Stimulated activated CD4-positive, alpha-beta T cell treated with anti-CD3 and anti-CD28 coated beads, Interleukin-1b, Interleukin-23, amount 100 ng/mL, for 4 hours (primary cell): ENCODE data around the gene KARS1.
A peak's percentile ranks its signal among the peaks of the same experiment; 100 is the strongest.
"Not testable (repeated sequence)": the region's sequence is repeated elsewhere in the genome, so short reads cannot be mapped to it uniquely, and the experiment has no call there.

ENCODE experiments used
- DNase-seq, 2 donors: peaks; one replicate each; pipeline ENCODE4 v3.0.0-alpha.2; 2020; ENCODE audit warnings: low read depth in 2 of 2

Gene KARS1

GRCh38 chr16:75624921-75625334, 22.5 kb downstream of the KARS1 start:
- no peak for DNase-seq

GRCh38 chr16:75622761-75623605, 24.5 kb downstream of the KARS1 start, which contains the start of gene ADAT1:
Gene ADAT1 (minus strand): TSS chr16:75623281. CDS start chr16:75620799, 2,482 bp downstream.
- peak; percentile 94 for DNase-seq

- no peak for DNase-seq
These were observed 26.3 kb downstream of the KARS1 start for GRCh38 chr16:75621170-75621477.

- no peak for DNase-seq
These were observed 26.9 kb downstream of the KARS1 start for GRCh38 chr16:75620326-75621169.

DNA sequence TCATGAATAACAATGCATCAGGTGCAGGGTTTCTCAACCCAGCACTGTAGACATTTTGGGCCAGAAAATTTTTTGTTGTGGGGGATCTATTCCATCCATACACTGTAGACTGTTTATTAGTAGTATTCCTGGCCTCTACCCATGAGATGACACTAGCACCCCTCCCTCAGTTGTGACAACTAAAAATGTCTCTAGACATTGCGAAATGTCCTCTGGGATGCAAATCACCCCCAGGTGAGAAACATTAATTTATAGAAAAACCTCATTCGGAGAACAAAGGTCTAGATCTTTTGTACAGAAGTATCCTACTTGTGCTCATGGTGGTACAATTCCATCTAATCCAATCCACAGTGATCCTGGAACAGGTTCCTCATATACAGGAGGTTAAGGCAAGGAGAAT, 28.7 kb downstream of the KARS1 start:
- DNase-seq, result no peak

- DNase-seq, result no peak
These were observed 30.3 kb downstream of the KARS1 start for GRCh38 chr16:75617121-75617520.

DNA sequence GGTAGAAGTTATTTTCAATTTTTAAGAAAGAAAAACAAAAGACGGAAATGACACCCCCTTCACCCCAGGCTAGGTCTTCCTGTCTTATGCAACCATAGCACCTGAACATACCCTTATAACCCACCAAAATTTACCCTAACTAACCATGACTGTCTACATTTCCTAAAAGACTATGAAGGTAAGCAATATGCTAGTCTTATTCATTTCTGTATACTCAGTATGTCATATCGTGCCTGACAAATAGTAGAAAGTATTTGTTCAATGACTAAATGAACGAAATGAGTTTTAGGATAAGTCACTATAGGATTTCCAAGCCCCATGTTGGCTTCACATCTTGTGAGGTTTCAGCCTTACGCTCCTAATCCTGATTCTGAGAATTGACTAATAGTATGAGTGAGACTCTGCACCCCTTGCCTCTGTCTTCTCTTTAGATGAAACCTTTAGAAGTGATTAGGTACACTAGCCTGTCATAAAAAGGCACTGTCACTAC, 30.9 kb downstream of the KARS1 start:
- DNase-seq, result no peak

GRCh38 chr16:75615619-75616018, 31.8 kb downstream of the KARS1 start:
- DNase-seq, result no peak

DNA sequence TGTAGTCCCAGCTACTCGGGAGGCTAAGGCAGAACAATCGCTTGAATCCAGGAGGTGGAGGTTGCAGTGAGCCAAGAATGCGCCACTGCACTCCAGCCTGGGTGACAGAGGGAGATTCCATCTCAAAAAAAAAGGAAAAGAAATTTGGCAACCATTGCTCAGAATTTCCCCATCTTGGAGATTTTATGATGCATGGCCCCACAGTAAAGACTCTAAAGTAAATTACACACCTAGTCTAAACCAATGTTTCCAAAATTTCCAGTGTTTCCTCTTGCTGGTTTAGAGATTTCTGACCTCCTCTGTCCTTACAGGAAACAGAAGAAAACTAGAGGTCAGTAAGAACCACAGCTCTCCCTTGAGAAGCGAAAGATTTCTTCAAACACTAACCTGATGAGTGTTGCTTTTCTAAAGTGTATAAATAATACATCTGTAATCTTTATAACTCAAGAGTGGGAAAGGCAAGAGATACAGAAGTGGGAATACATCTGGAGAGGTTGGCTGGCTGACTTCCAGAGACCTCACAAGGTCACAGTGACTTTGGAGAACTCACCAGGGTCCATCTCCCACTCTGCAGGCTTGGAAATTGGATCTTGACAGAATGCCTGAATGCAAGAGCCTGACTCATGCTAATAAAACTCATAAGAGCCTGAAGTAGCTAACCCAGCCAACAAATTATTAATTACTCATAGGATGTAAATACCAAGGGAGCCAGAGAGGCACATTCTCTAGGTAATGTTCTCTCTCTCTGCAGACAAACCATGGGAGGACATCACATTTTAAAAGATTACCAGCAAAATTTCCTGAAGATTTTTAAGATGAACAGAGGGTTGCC, 33.2 kb downstream of the KARS1 start:
- DNase-seq, result no peak

DNA sequence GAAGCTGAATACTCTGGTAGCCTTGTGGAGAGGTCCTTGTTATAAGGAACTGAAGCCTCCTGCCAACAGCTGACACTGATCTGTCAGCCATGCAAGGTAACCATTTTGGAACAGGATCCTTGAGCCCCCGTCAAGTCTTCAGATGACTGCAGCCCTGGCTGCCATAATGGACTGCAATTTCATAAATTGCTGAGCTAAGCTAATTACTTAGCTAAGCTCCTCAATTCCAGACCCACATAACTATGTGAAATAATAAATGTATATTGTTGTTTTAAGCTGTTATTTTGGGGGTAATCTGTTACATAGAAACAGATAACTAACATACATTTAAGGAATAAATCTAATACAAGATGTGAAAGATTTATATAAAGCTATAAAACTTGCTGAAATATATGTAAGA, 41.0 kb downstream of the KARS1 start:
- DNase-seq, result no peak

- DNase-seq, result no peak
These were observed 44.2 kb downstream of the KARS1 start for GRCh38 chr16:75603241-75603640.

DNA sequence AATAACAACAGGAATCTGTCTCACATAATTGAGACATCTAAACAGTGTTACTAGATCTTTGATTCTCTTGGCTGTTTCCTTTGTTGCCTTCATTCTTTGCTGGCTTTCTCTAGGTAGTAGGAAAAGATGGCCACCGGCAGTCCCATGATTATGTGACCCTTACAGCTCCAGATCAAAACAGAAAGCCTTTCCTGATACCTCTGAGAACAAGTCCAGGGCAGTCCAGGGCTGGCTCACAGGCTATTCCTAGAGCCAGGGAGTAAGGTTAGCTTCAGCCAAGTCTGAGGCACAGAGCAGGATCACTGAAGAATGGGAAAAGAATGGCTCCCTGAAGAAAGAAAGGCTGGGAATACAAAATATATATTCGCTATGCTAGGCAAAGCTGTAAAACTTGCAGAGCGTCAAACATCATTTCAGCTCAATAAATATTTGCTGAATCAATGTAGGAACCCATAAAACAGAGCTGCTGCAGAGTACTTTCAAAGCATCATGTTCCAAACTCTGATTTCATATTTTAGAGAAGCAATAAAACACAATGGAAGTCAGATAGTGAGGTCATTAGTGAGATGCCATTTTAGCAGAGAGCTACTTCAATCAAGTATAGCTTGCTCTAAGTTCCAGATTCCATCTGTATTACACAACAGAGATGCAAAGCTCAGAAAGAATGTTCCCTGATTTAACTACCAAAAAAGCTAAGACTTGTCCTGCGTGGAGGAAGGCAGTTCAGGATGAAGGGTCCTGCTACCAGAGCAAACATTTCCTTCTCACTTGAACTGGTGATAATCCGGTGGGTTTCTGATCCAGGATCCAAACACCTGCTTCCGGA, 47.8 kb downstream of the KARS1 start:
- DNase-seq, result no peak

DNA sequence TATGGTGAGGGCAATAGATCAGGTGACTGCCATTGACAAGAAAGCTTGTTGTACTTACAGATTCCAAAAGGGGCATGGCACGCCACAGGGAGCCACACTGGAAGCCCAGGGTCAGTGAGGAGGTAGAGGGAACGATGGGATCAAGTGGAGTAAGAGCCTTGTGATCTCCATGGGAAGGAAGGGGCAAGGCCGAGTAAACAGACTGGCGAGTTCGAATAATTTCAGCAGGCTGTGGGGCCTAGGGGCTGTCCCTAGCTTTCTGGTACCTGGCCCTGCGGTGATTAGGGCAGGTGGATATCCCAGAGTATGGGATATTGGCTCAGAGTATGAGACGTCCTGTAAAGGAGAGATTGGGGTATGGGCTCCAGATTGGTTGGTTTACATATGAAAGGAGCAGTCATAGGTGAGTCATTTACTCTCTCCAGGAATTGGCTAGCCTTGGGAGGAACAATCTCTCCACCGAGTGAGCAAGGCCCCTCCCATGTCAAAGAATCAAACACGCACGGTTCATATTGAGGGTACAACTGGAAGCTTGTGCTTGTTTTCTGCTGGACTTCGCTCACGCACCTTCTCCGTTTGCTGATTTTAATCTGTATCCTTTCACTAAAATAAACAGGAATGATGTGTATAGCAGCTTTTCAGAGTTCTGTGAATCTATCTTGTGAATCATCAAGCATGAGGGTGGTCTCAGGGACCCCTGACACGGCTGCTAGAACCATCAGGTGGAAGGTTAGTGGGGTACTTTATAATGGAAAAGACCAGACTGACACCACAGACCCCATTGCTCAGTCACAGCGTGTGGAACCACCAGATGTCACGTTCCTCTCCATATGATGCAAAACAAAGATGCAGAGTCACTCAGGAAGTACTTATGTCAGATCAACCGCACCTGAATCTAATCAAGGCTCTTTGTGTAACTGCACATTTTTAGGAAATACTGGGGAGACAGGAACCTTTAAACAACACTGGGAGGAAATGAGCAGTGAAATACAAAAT, 53.3 kb downstream of the KARS1 start:
- DNase-seq, result no peak

DNA sequence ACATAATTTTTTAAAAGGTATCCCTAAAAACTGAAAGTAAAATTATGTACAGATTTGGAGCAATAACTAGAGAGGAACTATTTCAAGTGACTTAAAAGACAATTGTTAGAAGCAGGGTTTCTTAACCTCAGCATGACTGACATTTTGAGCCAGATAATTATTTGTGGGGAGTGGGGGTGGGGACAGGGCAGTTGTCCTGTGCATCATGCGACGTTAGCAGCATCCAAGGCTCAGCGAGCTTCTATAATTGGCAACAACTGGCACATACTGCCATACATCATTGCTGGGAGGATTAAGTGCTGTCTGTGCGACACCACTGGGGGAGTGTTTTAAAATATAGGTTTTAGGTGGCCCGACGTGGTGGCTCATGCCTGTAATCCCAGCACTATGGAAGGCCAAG, 54.2 kb downstream of the KARS1 start:
- DNase-seq, result no peak

GRCh38 chr16:75591927-75592326, 55.5 kb downstream of the KARS1 start:
- DNase-seq, result not testable (repeated sequence)

- DNase-seq, result no peak
These were observed 56.3 kb downstream of the KARS1 start for GRCh38 chr16:75590920-75591843.

GRCh38 chr16:75589306-75589705, 58.2 kb downstream of the KARS1 start:
- no peak for DNase-seq

DNA sequence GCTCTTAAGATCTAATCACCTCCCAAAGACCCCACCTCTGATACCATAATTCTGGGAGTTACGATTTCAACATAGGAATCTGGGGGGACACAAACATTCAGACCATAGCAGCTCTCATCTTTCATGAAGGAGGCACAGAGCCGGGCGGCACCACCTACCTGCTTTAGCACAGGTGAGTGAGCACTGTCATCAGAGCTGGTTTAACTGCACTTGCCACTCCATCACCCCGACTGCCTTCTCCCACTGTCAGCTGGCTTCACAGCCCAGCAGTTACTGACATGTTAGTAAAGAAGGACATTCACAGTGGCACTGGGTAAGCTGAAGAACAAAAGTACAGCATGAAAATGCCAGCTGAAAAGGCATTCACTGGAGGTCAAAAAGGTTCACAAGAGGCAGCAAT, 58.7 kb downstream of the KARS1 start:
- DNase-seq, result no peak

DNA sequence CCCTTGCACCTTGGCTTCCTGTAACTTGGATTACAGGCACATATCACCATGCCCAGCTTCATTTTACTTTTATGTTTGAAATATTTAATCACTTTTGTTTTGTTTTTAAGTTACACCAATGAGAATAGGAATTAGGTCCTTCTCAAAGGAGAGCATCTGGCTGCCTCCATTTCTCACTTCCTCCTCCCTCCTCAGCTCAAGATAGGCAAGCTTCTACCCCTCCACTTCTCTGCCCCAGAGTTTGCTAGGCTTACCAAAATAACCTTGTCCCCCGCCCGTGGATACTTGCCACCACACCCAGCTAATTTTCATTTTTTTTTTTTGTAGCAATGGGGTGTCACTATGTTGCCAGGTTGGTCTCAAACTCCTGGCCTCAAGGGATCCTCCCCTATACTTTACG, 63.4 kb downstream of the KARS1 start:
- no peak for DNase-seq
